Measurements from ENCODE around the gene AP4E1. TPM values are rescaled to one million over a fixed set of nuclear protein-coding genes. Genes with fewer than 3 reads are reported as not detected.

Gene AP4E1
- total and polyA plus RNA-seq, 2 donors (not counting 3 experiments of a cell fraction or from before 2014, with no cell fraction given) = 1.6 to 9.8 TPM

DNA sequence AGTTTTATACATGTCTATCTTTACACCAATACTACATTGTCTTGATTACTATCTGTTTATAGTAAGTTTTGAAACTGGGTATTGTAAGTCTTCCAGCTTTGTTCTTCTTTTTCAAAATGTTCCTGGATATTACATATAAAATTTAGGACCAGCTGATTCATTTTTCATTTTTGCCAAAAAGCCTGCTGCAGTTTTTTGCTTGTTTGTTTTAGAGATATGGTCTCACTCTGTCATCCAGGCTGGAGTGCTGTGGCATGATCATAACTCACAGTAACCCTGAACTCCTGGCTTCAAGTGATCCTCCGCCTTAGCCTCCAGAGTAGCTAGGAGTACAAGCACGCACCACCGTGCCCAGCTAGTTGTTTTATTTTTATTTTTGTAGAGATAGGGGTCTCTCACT lies 20.4 kb upstream of the AP4E1 start:
- Histone ChIP-seq H3K9me3 (replicated peaks; ENCODE audit: control insufficient read depth, insufficient read depth, low read length) (no peaks in the 10 kb centered on the region), H3K79me2 (ENCODE audit: control insufficient read depth, insufficient read depth, low read length) (no peaks in the 10 kb centered on the region), H3K27me3 (ENCODE audit: control insufficient read depth in 2 of 2, insufficient read depth in 2 of 2, low read length in 2 of 2) (no peaks in the 10 kb centered on the region), H3K4me3 (replicated peaks in 1 of 3; ENCODE audit: insufficient read depth in 1 of 3, low read depth in 1 of 3, low read length in 3 of 3) (no peak overlapping the region), H3K4me2 (ENCODE audit: insufficient read depth, low read length) (no peak overlapping the region), H3K4me1 (ENCODE audit: control insufficient read depth, extremely low read depth, insufficient read depth, low read length) (peaks cover 19% of the 10 kb centered on the region), H3K27ac (ENCODE audit: insufficient read depth, low read depth, low read length) (no peak overlapping the region), H2AFZ (ENCODE audit: low read depth, low read length) (no peak overlapping the region), H3K36me3 (ENCODE audit: control insufficient read depth in 2 of 2, extremely low read depth in 1 of 2, insufficient read depth in 2 of 2, low read length in 2 of 2) (no peaks in the 10 kb centered on the region), H4K20me1 (replicated peaks; ENCODE audit: control insufficient read depth, extremely low read depth, insufficient read depth, low read length) (no peaks in the 10 kb centered on the region), H3K9ac (replicated peaks; ENCODE audit: extremely low read depth, insufficient read depth, low read length) (no peak overlapping the region), H3K9me1 (replicated peaks; ENCODE audit: control insufficient read depth, extremely low read depth, insufficient read depth, low read length) (no peaks in the 10 kb centered on the region)
- ChIA-PET POLR2A (no interaction called here), CTCF (interaction anchor here (1.3 kb wide), 1 partner anchor 12 kb away, joined by 5 read pairs; no protein-coding TSS in a partner anchor)
- no TSS peak for BruUV-seq (replicated peaks)
- no peak for DNase-seq (ENCODE audit: low read depth, low spot score)
- intact Hi-C loops (cut with micrococcal nuclease) (loop anchor here (5.0 to 10.0 kb wide), 2 partner anchors 393 to 536 kb away; no protein-coding TSS in a partner anchor), dilution Hi-C loops (cut with MboI; ENCODE audit: extremely low pct_ligation_motif_present, low sequenced_read_pairs) (no loop called here)
- no peak for FAIRE-seq
- TF ChIP-seq JUN (IDR thresholded peaks at IDR 0.05; ENCODE audit: borderline replicate concordance, insufficient read depth, insufficient read length, low read depth) = no peak
- no peak for TF ChIP-seq GATA2 (IDR thresholded peaks at IDR 0.05; ENCODE audit: insufficient read depth, insufficient read length, low read depth, low read length)
- TF ChIP-seq EZH2 (IDR thresholded peaks at IDR 0.05; ENCODE audit: borderline replicate concordance, low read depth, low read length, severe bottlenecking) = no peak
- TF ChIP-seq FOS (IDR thresholded peaks at IDR 0.05; ENCODE audit: borderline replicate concordance, insufficient read depth, low read length) = no peak
- no peak for TF ChIP-seq POLR2A (IDR thresholded peaks at IDR 0.05; ENCODE audit: low read depth, low read length)
- TF ChIP-seq, protein P1, sequence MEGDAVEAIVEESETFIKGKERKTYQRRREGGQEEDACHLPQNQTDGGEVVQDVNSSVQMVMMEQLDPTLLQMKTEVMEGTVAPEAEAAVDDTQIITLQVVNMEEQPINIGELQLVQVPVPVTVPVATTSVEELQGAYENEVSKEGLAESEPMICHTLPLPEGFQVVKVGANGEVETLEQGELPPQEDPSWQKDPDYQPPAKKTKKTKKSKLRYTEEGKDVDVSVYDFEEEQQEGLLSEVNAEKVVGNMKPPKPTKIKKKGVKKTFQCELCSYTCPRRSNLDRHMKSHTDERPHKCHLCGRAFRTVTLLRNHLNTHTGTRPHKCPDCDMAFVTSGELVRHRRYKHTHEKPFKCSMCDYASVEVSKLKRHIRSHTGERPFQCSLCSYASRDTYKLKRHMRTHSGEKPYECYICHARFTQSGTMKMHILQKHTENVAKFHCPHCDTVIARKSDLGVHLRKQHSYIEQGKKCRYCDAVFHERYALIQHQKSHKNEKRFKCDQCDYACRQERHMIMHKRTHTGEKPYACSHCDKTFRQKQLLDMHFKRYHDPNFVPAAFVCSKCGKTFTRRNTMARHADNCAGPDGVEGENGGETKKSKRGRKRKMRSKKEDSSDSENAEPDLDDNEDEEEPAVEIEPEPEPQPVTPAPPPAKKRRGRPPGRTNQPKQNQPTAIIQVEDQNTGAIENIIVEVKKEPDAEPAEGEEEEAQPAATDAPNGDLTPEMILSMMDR (IDR thresholded peaks at IDR 0.05; ENCODE audit: extremely low read depth in 1 of 2, insufficient read depth in 1 of 2, low read depth in 1 of 2, low read length in 2 of 2) = no peak
- TF ChIP-seq, protein P2, sequence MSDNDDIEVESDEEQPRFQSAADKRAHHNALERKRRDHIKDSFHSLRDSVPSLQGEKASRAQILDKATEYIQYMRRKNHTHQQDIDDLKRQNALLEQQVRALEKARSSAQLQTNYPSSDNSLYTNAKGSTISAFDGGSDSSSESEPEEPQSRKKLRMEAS (IDR thresholded peaks at IDR 0.05; ENCODE audit: insufficient read depth, insufficient read length) = no peak
- no peak for TF ChIP-seq POLR2AphosphoS5 (IDR thresholded peaks at IDR 0.05; ENCODE audit: insufficient read depth, low read depth, low read length)
- no peak for TF ChIP-seq MYC (IDR thresholded peaks at IDR 0.05; ENCODE audit: low read depth, low read length)

All from endothelial cell of umbilical vein (primary cell).